ENCODE measurements around the gene MSLN.

Gene MSLN

GRCh38 chr16:724188-725040 is 36.1 kb upstream of the MSLN start:
- no peak for DNase-seq

GRCh38 chr16:725041-725376 is 35.5 kb upstream of the MSLN start:
- DNase-seq, result no peak

GRCh38 chr16:725463-726187 is 34.9 kb upstream of the MSLN start:
- no peak for DNase-seq

GRCh38 chr16:726188-726437 is 34.4 kb upstream of the MSLN start:
- DNase-seq, result no peak

GRCh38 chr16:726438-727290 is 33.9 kb upstream of the MSLN start, which contains the start of the genes CCDC78 and HAGHL:
Gene CCDC78, minus strand, starts transcription at chr16:726443. Its CDS starts 76 bp downstream, at chr16:726367.
Gene HAGHL, plus strand, starts transcription at chr16:727106. Its CDS starts 404 bp downstream, at chr16:727510.
- no peak for DNase-seq

GRCh38 chr16:727291-727977 is 33.1 kb upstream of the MSLN start:
- DNase-seq, result no peak

- DNase-seq, result no peak
Observed at GRCh38 chr16:728131-728889, 32.2 kb upstream of the MSLN start.

GRCh38 chr16:728890-729744 is 31.4 kb upstream of the MSLN start:
- no peak for DNase-seq

- no peak for DNase-seq
Observed at GRCh38 chr16:729768-730665, 30.5 kb upstream of the MSLN start.

- DNase-seq, result no peak
Observed at GRCh38 chr16:730666-731509, 29.6 kb upstream of the MSLN start.

GRCh38 chr16:732332-732731 is 28.2 kb upstream of the MSLN start:
- DNase-seq, result no peak

GRCh38 chr16:732936-733335 is 27.6 kb upstream of the MSLN start:
- DNase-seq, result no peak

GRCh38 chr16:733382-734207 is 26.9 kb upstream of the MSLN start:
- DNase-seq, result no peak

GRCh38 chr16:734208-734980 is 26.1 kb upstream of the MSLN start:
- DNase-seq, result no peak

GRCh38 chr16:734981-735881 is 25.3 kb upstream of the MSLN start:
- DNase-seq, result no peak

- no peak for DNase-seq
Observed at GRCh38 chr16:735982-736453, 24.5 kb upstream of the MSLN start.

Measured in NCI-H1436 treated with DMSO at 0.1 percent for 48 hours (cell line).